Activated T-cell treated with anti-CD3 and anti-CD28 coated beads, Interleukin-2, amount 50 U/mL, for 4 hours (primary cell): ENCODE results near the gene FKBP14. TPM values are rescaled to one million over a fixed set of nuclear protein-coding genes. Genes with fewer than 3 reads are reported as not detected.

Experiments used
- ATAC-seq, 2 donors: fragments of 200-7000 bp; cut with Tn5 transposase; one replicate each; pipeline ENCODE4 v1.10.0; 2021
- DNase-seq: peaks from one replicate; pipeline ENCODE4 v3.0.0-alpha.2; 2020
- H3K27me3 Mint-ChIP-seq: one replicate; pipeline ENCODE4 v1.8.0; 2021; ENCODE audit warnings: low read depth, mixed read lengths
- H3K36me3 Mint-ChIP-seq: one replicate; pipeline ENCODE4 v1.8.0; 2022; ENCODE audit warnings: mixed read lengths; ENCODE audit not compliant: insufficient read depth
- H3K4me1 Mint-ChIP-seq: one replicate; pipeline ENCODE4 v1.8.0; 2021; ENCODE audit warnings: low read depth, mixed read lengths
- H3K4me3 Mint-ChIP-seq: one replicate; pipeline ENCODE4 v1.8.0; 2021; ENCODE audit warnings: mild to moderate bottlenecking, moderate library complexity, mixed read lengths
- H3K9me3 Mint-ChIP-seq: one replicate; pipeline ENCODE4 v1.8.0; 2021; ENCODE audit warnings: mixed read lengths
- total RNA-seq, 3 donors: library from RNA; stranded (reverse); gene quantifications; one replicate each; pipeline ENCODE4 v1.2.1, GENCODE V29; 2021

The FKBP14 gene
- total RNA-seq, 3 donors from 2014 or later, result 5.3 to 7.0 (median 5.9) TPM

GRCh38 chr7:30023524-30023923 lies 3.0 kb downstream of the FKBP14 start:
- Mint-ChIP-seq H3K4me1 (peaks cover 33% of the 10 kb centered on the region), H3K36me3 (peaks cover under 1% of the 10 kb centered on the region), H3K4me3 (no peak overlapping the region), H3K27me3 (no peaks in the 10 kb centered on the region), H3K9me3 (no peaks in the 10 kb centered on the region)
- ATAC-seq (no peak), DNase-seq (no peak)

DNA sequence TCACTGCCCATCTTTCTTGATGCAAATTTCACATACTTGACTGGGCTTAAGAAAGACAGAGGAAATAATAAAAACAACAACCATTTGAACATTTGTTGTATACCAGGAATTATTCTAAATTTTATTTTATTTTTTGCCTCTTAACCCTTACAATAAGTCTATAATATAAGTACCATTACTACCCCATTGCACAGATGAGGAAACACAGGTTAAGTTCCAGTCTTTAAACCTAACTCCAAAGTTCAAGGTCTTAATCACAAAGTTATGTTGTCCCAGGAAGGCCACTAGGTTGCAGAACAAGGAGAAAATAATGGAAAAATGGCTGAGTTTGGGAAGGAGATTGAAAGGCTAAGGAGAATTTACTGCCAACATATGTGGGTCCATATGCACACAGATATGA lies 3.5 kb downstream of the FKBP14 start:
- Mint-ChIP-seq H3K27me3 (no peaks in the 10 kb centered on the region), H3K9me3 (no peaks in the 10 kb centered on the region), H3K4me3 (no peak overlapping the region), H3K4me1 (peaks cover 33% of the 10 kb centered on the region), H3K36me3 (peaks cover 6% of the 10 kb centered on the region)
- no peak for DNase-seq
- no peak for ATAC-seq

GRCh38 chr7:30020535-30020934 lies 6.0 kb downstream of the FKBP14 start:
- Mint-ChIP-seq H3K27me3 (no peaks in the 10 kb centered on the region), H3K36me3 (peaks cover 12% of the 10 kb centered on the region), H3K9me3 (no peaks in the 10 kb centered on the region), H3K4me1 (peaks cover 22% of the 10 kb centered on the region), H3K4me3 (no peak overlapping the region)
- no peak for ATAC-seq
- no peak for DNase-seq

- no peak for ATAC-seq
Measured at GRCh38 chr7:30019960-30020359, 6.5 kb downstream of the FKBP14 start.

GRCh38 chr7:30019387-30019786 lies 7.1 kb downstream of the FKBP14 start:
- Mint-ChIP-seq H3K9me3 (no peaks in the 10 kb centered on the region), H3K36me3 (peaks cover 12% of the 10 kb centered on the region), H3K27me3 (no peaks in the 10 kb centered on the region), H3K4me3 (no peak overlapping the region), H3K4me1 (peaks cover 11% of the 10 kb centered on the region)
- no peak for DNase-seq
- no peak for ATAC-seq

More at GRCh38 chr7:30019960-30020359, 6.5 kb downstream of the FKBP14 start:
- H3K36me3 Mint-ChIP-seq, result peaks cover 12% of the 10 kb centered on the region
- no peak for DNase-seq
- H3K4me1 Mint-ChIP-seq, result peaks cover 17% of the 10 kb centered on the region
- no peaks in the 10 kb centered on the region for H3K9me3 Mint-ChIP-seq
- H3K27me3 Mint-ChIP-seq, result no peaks in the 10 kb centered on the region
- no peak overlapping the region for H3K4me3 Mint-ChIP-seq

DNA sequence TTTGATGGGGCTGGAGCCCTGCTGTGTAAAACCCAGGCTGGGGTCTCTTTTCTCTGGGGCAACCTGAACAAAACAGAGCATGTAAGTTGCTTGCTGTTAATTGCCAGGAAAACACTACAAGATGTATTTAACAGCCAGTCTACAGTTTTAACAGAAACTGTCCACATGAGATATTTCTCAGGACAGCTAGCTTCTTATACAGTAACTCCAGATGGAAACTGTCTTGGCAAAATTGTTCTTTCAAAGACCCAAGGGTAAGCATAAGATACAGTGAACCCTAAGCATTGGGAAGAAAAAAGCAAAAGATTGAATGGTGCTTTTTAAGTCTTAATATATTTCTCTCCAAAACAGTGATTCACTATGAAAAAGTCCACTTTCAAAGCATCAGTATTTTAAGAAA lies 8.1 kb downstream of the FKBP14 start:
- Mint-ChIP-seq H3K4me1 (peaks cover 7% of the 10 kb centered on the region), H3K36me3 (peaks cover 14% of the 10 kb centered on the region), H3K4me3 (no peak overlapping the region), H3K9me3 (no peaks in the 10 kb centered on the region), H3K27me3 (no peaks in the 10 kb centered on the region)
- no peak for DNase-seq
- ATAC-seq, result no peak

- DNase-seq, result no peak
- no peak overlapping the region for H3K4me3 Mint-ChIP-seq
- H3K36me3 Mint-ChIP-seq, result peaks cover 12% of the 10 kb centered on the region
- no peaks in the 10 kb centered on the region for H3K9me3 Mint-ChIP-seq
- no peak for ATAC-seq
- H3K27me3 Mint-ChIP-seq, result no peaks in the 10 kb centered on the region
- no peaks in the 10 kb centered on the region for H3K4me1 Mint-ChIP-seq
Measured at GRCh38 chr7:30012757-30013156, 13.7 kb downstream of the FKBP14 start.

DNA sequence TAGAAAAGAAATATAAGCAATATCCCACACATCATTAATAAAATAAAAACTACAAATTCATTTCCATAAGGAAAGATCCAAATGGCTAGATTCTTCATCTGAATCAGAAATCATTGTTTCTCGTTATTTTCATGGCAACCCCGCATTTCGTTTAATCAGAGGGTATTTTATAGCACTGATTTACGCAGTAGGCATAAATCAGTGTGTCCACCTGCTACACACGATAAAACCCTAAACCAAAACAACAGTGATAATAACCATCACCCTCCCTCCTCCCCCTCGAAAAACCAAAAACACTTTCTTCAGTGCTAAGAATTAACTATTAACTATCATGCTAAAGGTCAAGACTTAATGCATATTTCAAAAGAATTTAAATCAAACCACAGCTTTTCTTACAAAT lies 16.5 kb downstream of the FKBP14 start:
- no peaks in the 10 kb centered on the region for H3K4me1 Mint-ChIP-seq
- no peak overlapping the region for H3K4me3 Mint-ChIP-seq
- H3K36me3 Mint-ChIP-seq, result peaks cover 6% of the 10 kb centered on the region
- ATAC-seq (no peak), DNase-seq (no peak)
- H3K9me3 Mint-ChIP-seq, result no peaks in the 10 kb centered on the region
- no peaks in the 10 kb centered on the region for H3K27me3 Mint-ChIP-seq

GRCh38 chr7:30005464-30005863 lies 21.0 kb downstream of the FKBP14 start:
- no peak for DNase-seq
- Mint-ChIP-seq H3K4me1 (no peaks in the 10 kb centered on the region), H3K36me3 (no peaks in the 10 kb centered on the region), H3K4me3 (no peak overlapping the region), H3K9me3 (no peaks in the 10 kb centered on the region), H3K27me3 (peaks cover 10% of the 10 kb centered on the region)
- no peak for ATAC-seq

GRCh38 chr7:30003098-30003497 lies 23.4 kb downstream of the FKBP14 start:
- Mint-ChIP-seq H3K27me3 (peaks cover 28% of the 10 kb centered on the region), H3K4me3 (no peak overlapping the region), H3K9me3 (no peaks in the 10 kb centered on the region), H3K4me1 (no peaks in the 10 kb centered on the region), H3K36me3 (no peaks in the 10 kb centered on the region)
- no peak for DNase-seq
- ATAC-seq, result no peak

DNA sequence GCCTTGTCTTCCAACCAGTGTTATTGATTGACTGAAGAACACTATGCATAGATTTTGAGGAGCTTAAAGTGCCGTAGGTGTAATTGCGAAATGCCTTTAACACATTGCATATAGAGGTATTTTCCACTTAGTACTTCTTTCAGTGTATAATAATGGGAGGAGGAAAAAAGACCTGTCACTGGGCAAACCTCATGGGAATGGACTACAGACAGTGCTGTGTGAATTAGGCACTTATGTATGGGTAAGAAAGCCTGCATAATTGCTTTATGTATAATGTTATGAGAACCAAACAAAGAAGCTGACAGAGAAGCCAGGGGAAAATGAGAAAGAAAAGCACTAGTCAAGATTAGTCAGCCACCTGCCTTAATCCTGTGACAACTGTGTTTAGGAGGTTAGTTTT lies 24.5 kb downstream of the FKBP14 start:
- Mint-ChIP-seq H3K9me3 (peaks cover 4% of the 10 kb centered on the region), H3K4me3 (no peak overlapping the region), H3K27me3 (peaks cover 32% of the 10 kb centered on the region), H3K4me1 (no peaks in the 10 kb centered on the region), H3K36me3 (no peaks in the 10 kb centered on the region)
- DNase-seq, result no peak
- no peak for ATAC-seq

- H3K4me1 Mint-ChIP-seq, result no peaks in the 10 kb centered on the region
- DNase-seq, result no peak
- ATAC-seq, result no peak
- peaks cover 44% of the 10 kb centered on the region for H3K27me3 Mint-ChIP-seq
- no peak overlapping the region for H3K4me3 Mint-ChIP-seq
- peaks cover 15% of the 10 kb centered on the region for H3K9me3 Mint-ChIP-seq
- H3K36me3 Mint-ChIP-seq, result peaks cover 2% of the 10 kb centered on the region
Measured at GRCh38 chr7:29998489-29998888, 28.0 kb downstream of the FKBP14 start.

- H3K4me3 Mint-ChIP-seq, result no peak overlapping the region
- DNase-seq (no peak), ATAC-seq (no peak)
- H3K4me1 Mint-ChIP-seq, result no peaks in the 10 kb centered on the region
- H3K27me3 Mint-ChIP-seq, result peaks cover 47% of the 10 kb centered on the region
- H3K9me3 Mint-ChIP-seq, result peaks cover 18% of the 10 kb centered on the region
- peaks cover 2% of the 10 kb centered on the region for H3K36me3 Mint-ChIP-seq
Measured at GRCh38 chr7:29996321-29996720, 30.2 kb downstream of the FKBP14 start.

- peaks cover 49% of the 10 kb centered on the region for H3K27me3 Mint-ChIP-seq
- H3K4me1 Mint-ChIP-seq, result no peaks in the 10 kb centered on the region
- no peak for ATAC-seq
Measured at GRCh38 chr7:29995652-29996051, 30.9 kb downstream of the FKBP14 start.

DNA sequence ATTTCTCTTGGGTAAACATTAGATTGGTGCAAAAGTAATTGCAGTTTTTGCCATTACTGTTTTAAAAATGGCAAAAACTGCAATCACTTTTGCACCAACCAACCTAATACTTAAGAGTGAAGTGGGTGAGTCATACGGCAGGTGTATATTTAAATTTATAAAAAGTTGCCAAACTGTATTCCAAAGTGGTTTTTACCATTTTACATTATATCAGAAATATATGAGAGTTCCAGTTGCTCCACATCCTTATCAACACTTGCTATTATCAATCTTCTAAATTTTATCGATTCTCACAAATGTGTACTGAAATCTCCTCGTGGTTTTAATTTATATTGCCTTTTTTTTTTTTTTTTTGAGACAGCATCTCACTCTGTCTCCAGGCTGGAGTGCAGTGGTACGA lies 33.4 kb downstream of the FKBP14 start:
- H3K27me3 Mint-ChIP-seq, result peaks cover 45% of the 10 kb centered on the region
- peaks cover 18% of the 10 kb centered on the region for H3K9me3 Mint-ChIP-seq
- DNase-seq (no peak), ATAC-seq (no peak)
- H3K4me3 Mint-ChIP-seq, result no peak overlapping the region
- peaks cover 7% of the 10 kb centered on the region for H3K4me1 Mint-ChIP-seq
- H3K36me3 Mint-ChIP-seq, result peaks cover 2% of the 10 kb centered on the region

More at GRCh38 chr7:29995652-29996051, 30.9 kb downstream of the FKBP14 start:
- Mint-ChIP-seq H3K4me3 (no peak overlapping the region), H3K36me3 (peaks cover 2% of the 10 kb centered on the region), H3K9me3 (peaks cover 18% of the 10 kb centered on the region)
- no peak for DNase-seq

GRCh38 chr7:29991937-29992336 lies 34.6 kb downstream of the FKBP14 start:
- H3K27me3 Mint-ChIP-seq, result peaks cover 48% of the 10 kb centered on the region
- DNase-seq (no peak), ATAC-seq (no peak)
- peaks cover 13% of the 10 kb centered on the region for H3K9me3 Mint-ChIP-seq
- peaks cover 9% of the 10 kb centered on the region for H3K4me1 Mint-ChIP-seq
- peaks cover 2% of the 10 kb centered on the region for H3K36me3 Mint-ChIP-seq
- no peak overlapping the region for H3K4me3 Mint-ChIP-seq
